HepG2 (cell line): ENCODE measurements around the gene FOCAD. TPM values are rescaled to one million over a fixed set of nuclear protein-coding genes. Genes with fewer than 3 reads are reported as not detected.

ENCODE experiments used
- ARID4A ChIP-seq: sonication (generic); formaldehyde crosslinking; IDR thresholded peaks from 2 replicates; pipeline ENCODE4 v1.5.0; 2020; ENCODE audit warnings: mild to moderate bottlenecking, missing genetic modification reagents, borderline replicate concordance
- BRF2 ChIP-seq: sonication (generic); formaldehyde crosslinking; IDR thresholded peaks from 2 replicates; pipeline ENCODE4 v1.8.1; 2022; ENCODE audit warnings: mild to moderate bottlenecking, missing genetic modification reagents
- CENPX ChIP-seq: sonication (generic); formaldehyde crosslinking; IDR thresholded peaks from 2 replicates; pipeline ENCODE4 v1.9.0; 2021; ENCODE audit warnings: mild to moderate bottlenecking, missing genetic modification reagents, moderate library complexity
- DPF2 ChIP-seq: sonication (generic); formaldehyde crosslinking; IDR thresholded peaks from 2 replicates; pipeline ENCODE4 v1.4.0; 2020; ENCODE audit warnings: mild to moderate bottlenecking, low read depth, missing genetic modification reagents, borderline replicate concordance
- EZH2 ChIP-seq: conservative IDR thresholded peaks from 2 replicates; pipeline ENCODE4 v1.6.1; 2012; ENCODE audit warnings: mild to moderate bottlenecking, low read depth, low read length, moderate library complexity
- KAT2B ChIP-seq: fragments of 150-350 bp; IDR thresholded peaks from 2 replicates; pipeline ENCODE4 v1.6.1; 2014; ENCODE audit warnings: low read depth, low read length, borderline replicate concordance
- KMT2B ChIP-seq: IDR thresholded peaks from 2 replicates; pipeline ENCODE4 v1.6.1; 2016; ENCODE audit warnings: missing genetic modification reagents, missing compliant biosample characterization
- PCBP1 ChIP-seq: fragments of 200-400 bp; formaldehyde crosslinking; IDR thresholded peaks from 2 replicates; pipeline ENCODE4 v1.6.1; 2017; ENCODE audit warnings: mild to moderate bottlenecking, low read depth, low read length, borderline replicate concordance
- PHF20 ChIP-seq: sonication (generic); formaldehyde crosslinking; IDR thresholded peaks from 2 replicates; pipeline ENCODE4 v1.5.0; 2020; ENCODE audit warnings: mild to moderate bottlenecking, missing genetic modification reagents
- RFX1 ChIP-seq: fragments of 450-650 bp; IDR thresholded peaks from 2 replicates; pipeline ENCODE4 v1.6.1; 2017
- RXRA ChIP-seq: sonication (generic); formaldehyde crosslinking; IDR thresholded peaks from 2 replicates; pipeline ENCODE4 v1.5.1; 2020; ENCODE audit warnings: missing genetic modification reagents
- TOE1 ChIP-seq: sonication (generic); formaldehyde crosslinking; IDR thresholded peaks from 2 replicates; pipeline ENCODE4 v1.4.0; 2020; ENCODE audit warnings: mild to moderate bottlenecking, missing genetic modification reagents
- ZFP91 ChIP-seq: sonication (generic); formaldehyde crosslinking; IDR thresholded peaks from 2 replicates; pipeline ENCODE4 v1.9.0; 2022; ENCODE audit warnings: missing genetic modification reagents, mild to moderate bottlenecking, borderline replicate concordance
- ZNF280D ChIP-seq: sonication (generic); formaldehyde crosslinking; IDR thresholded peaks from 2 replicates; pipeline ENCODE4 v1.5.1; 2020; ENCODE audit warnings: mild to moderate bottlenecking, missing genetic modification reagents
- ZNF383 ChIP-seq: sonication (generic); formaldehyde crosslinking; IDR thresholded peaks from 2 replicates; pipeline ENCODE4 v1.4.0; 2020; ENCODE audit warnings: missing genetic modification reagents, mild to moderate bottlenecking, borderline replicate concordance
- ZSCAN5A ChIP-seq: sonication (generic); formaldehyde crosslinking; IDR thresholded peaks from 2 replicates; pipeline ENCODE4 v1.8.0; 2022; ENCODE audit warnings: mild to moderate bottlenecking, missing genetic modification reagents, borderline replicate concordance
- polyA plus RNA-seq, 8 experiments: library from polyadenylated mRNA; depleted of rRNA in 3 of 8; stranded (reverse) in 7 of 8; unstranded in 1 of 8; fragments of >200 nt; fragmentation: Illumina TruSeq in 4 of 8; extraction: Trizol in 4 of 8; gene quantifications; 2 replicates each; pipeline versions ENCODE4 v1.2.1 to v1.2.3, GENCODE V29; 2011 to 2016; ENCODE audit warnings: low read depth in 4 of 8, missing spikeins in 1 of 8, mixed read lengths in 1 of 8; ENCODE audit not compliant: insufficient read depth in 1 of 8
- total RNA-seq, 5 experiments: library from RNA; depleted of rRNA; stranded (reverse); fragments of >200 nt; fragmentation: Illumina TruSeq; extraction: Trizol; gene quantifications; 2 replicates each; pipeline ENCODE4 v1.2.3, GENCODE V29; 2016; ENCODE audit warnings: low read depth in 1 of 5

FOCAD gene
- total and polyA plus RNA-seq, 2 of the 13 experiments (the other 11 are each of a cell fraction or from before 2014, with no cell fraction given) = 18.0 to 31.1 TPM

- TF ChIP-seq TOE1 = no peak
- TF ChIP-seq PCBP1 = no peak
- no peak for TF ChIP-seq BRF2 (CRISPR knock-in tag)
- no peak for TF ChIP-seq KAT2B
- no peak for TF ChIP-seq DPF2 (CRISPR knock-in tag)
- TF ChIP-seq KMT2B = 0 out of 2 replicates have a peak, but pooled peaks have one; percentile 35
- no peak for TF ChIP-seq EZH2
- TF ChIP-seq RFX1 = no peak
- no peak for TF ChIP-seq PHF20 (CRISPR knock-in tag)
- TF ChIP-seq CENPX (CRISPR knock-in tag) = no peak
- no peak for TF ChIP-seq ZFP91 (CRISPR knock-in tag)
- no peak for TF ChIP-seq ZNF383 (CRISPR knock-in tag)
- TF ChIP-seq ARID4A (CRISPR knock-in tag) = no peak; the same call in 1 of the 2 replicates
- 0 out of 2 replicates have a peak, but pooled peaks have one; percentile 46 for TF ChIP-seq ZNF280D (CRISPR knock-in tag)
- TF ChIP-seq RXRA = peak; percentile 96; the same call in 1 of the 2 replicates
- TF ChIP-seq ZSCAN5A = no peak; the same call in 1 of the 2 replicates
These were observed 151.6 kb downstream of the FOCAD start (continued) for GRCh38 chr9:20835377-20836286.
